GM18870 (cell line): ENCODE data around the gene VCAN.

ENCODE experiments used
- ATAC-seq: cut with Tn5 transposase; IDR thresholded peaks from one replicate; pipeline ENCODE4 v1.9.1; 2021; ENCODE audit warnings: moderate library complexity; ENCODE audit not compliant: unreplicated experiment

Gene VCAN

GRCh38 chr5:83562791-83563557, 91.4 kb downstream of the VCAN start:
- ATAC-seq: no peak

GRCh38 chr5:83563631-83564030, 92.1 kb downstream of the VCAN start:
- ATAC-seq: no peak

- peak; percentile 71 for ATAC-seq
Observed at GRCh38 chr5:83564069-83564749, 92.7 kb downstream of the VCAN start.

- no peak for ATAC-seq
Observed at GRCh38 chr5:83567741-83568140, 96.2 kb downstream of the VCAN start.

GRCh38 chr5:83568186-83568585, 96.6 kb downstream of the VCAN start:
- no peak for ATAC-seq

- ATAC-seq: no peak
Observed at GRCh38 chr5:83570916-83571315, 99.4 kb downstream of the VCAN start.

- ATAC-seq: no peak
Observed at GRCh38 chr5:83572271-83572670, 100.7 kb downstream of the VCAN start.

GRCh38 chr5:83576341-83576740, 104.8 kb downstream of the VCAN start:
- ATAC-seq: no peak

GRCh38 chr5:83577036-83577636, 105.6 kb downstream of the VCAN start:
- no peak for ATAC-seq

GRCh38 chr5:83583859-83584258, 112.3 kb downstream of the VCAN start:
- ATAC-seq: no peak

GRCh38 chr5:83586874-83587776, 115.6 kb downstream of the VCAN start:
- no peak for ATAC-seq

- no peak for ATAC-seq
Observed at GRCh38 chr5:83589786-83590185, 118.2 kb downstream of the VCAN start.

GRCh38 chr5:83590966-83591365, 119.4 kb downstream of the VCAN start:
- ATAC-seq: no peak

- ATAC-seq: no peak
Observed at GRCh38 chr5:83595217-83595616, 123.7 kb downstream of the VCAN start.

- no peak for ATAC-seq
Observed at GRCh38 chr5:83608122-83608521, 136.6 kb downstream of the VCAN start.

GRCh38 chr5:83614841-83615240, 143.3 kb downstream of the VCAN start:
- ATAC-seq: no peak

GRCh38 chr5:83628360-83628759, 156.8 kb downstream of the VCAN start:
- no peak for ATAC-seq
